SK-N-SH (cell line): ENCODE results near the gene YARS2. TPM values are rescaled to one million over a fixed set of nuclear protein-coding genes. Genes with fewer than 3 reads are reported as not detected.

Experiments used
- CTCF ChIA-PET: fragments of 300-600, 350-600 bp; formaldehyde crosslinking; extraction: SDS; loops from one replicate; lab custom pipeline; 2021; lab: Yijun Ruan, JAX
- POLR2A ChIA-PET: fragments of 350-600 bp; sonication (Branson Sonifier 250); formaldehyde crosslinking; extraction: SDS; loops from one replicate; lab custom pipeline; 2020; ENCODE audit warnings: antibody characterized with exemption, inconsistent platforms; lab: Yijun Ruan, JAX
- DNase-seq: peaks from one replicate; pipeline ENCODE4 v3.0.0; 2012
- H2AFZ ChIP-seq: fragments of 200-600 bp; sonication (generic); 2 replicates; pipeline ENCODE4 v1.8.1; 2016; ENCODE audit warnings: antibody characterized with exemption, mild to moderate bottlenecking, low read depth
- H3F3A ChIP-seq: fragments of 200-600 bp; sonication (generic); replicated peaks from 2 replicates; pipeline ENCODE3; 2016; ENCODE audit warnings: antibody characterized with exemption, mild to moderate bottlenecking; ENCODE audit not compliant: insufficient read depth
- H3K27ac ChIP-seq, 2 experiments: fragments of 200-500 bp in 1 of 2; fragments of 200-600 bp in 1 of 2; sonication (Bioruptor generic) in 1 of 2; sonication (generic), shearing (Covaris generic) in 1 of 2; 2 replicates each; pipeline versions ENCODE4 v1.5.1 to v1.6.1; 2014 to 2016; ENCODE audit warnings: low read depth in 2 of 2, inconsistent platforms in 1 of 2, low read length in 1 of 2, mild to moderate bottlenecking in 1 of 2, mixed read lengths in 1 of 2
- H3K27me3 ChIP-seq: fragments of 200-600 bp; sonication (generic), shearing (Covaris generic); 2 replicates; pipeline ENCODE4 v1.6.1; 2016; ENCODE audit warnings: mixed run types; ENCODE audit not compliant: insufficient read depth
- H3K36me3 ChIP-seq, 2 experiments: fragments of 200-500 bp in 1 of 2; fragments of 200-600 bp in 1 of 2; sonication (Bioruptor generic) in 1 of 2; sonication (generic) in 1 of 2; replicated peaks in 1 of 2; 2 replicates each; pipeline versions ENCODE3 to v1.5.1; 2014 to 2016; ENCODE audit warnings: low read length in 1 of 2, mild to moderate bottlenecking in 1 of 2; ENCODE audit not compliant: insufficient read depth in 2 of 2, control insufficient read depth in 1 of 2
- H3K4me1 ChIP-seq, 2 experiments: fragments of 200-500 bp in 1 of 2; fragments of 200-600 bp in 1 of 2; sonication (Bioruptor generic) in 1 of 2; sonication (generic), shearing (Covaris generic) in 1 of 2; 2 replicates each; pipeline versions ENCODE4 v1.5.1 to v1.6.1; 2014 to 2016; ENCODE audit warnings: low read depth in 1 of 2, low read length in 1 of 2, mixed run types in 1 of 2; ENCODE audit not compliant: insufficient read depth in 2 of 2, control insufficient read depth in 1 of 2
- H3K4me2 ChIP-seq: fragments of 200-600 bp; sonication (generic), shearing (Covaris generic); 2 replicates; pipeline ENCODE4 v1.6.1; 2017; ENCODE audit warnings: mixed run types
- H3K4me3 ChIP-seq, 2 experiments: fragments of 200-500 bp in 1 of 2; fragments of 200-600 bp in 1 of 2; sonication (Bioruptor generic) in 1 of 2; sonication (generic), shearing (Covaris generic) in 1 of 2; 2 replicates each; pipeline versions ENCODE4 v1.5.1 to v1.8.1; 2014 to 2016; ENCODE audit warnings: low read depth in 2 of 2, inconsistent platforms in 1 of 2, low read length in 1 of 2, mild to moderate bottlenecking in 1 of 2, mixed read lengths in 1 of 2, moderate library complexity in 1 of 2
- H3K79me2 ChIP-seq: fragments of 200-600 bp; sonication (generic); 2 replicates; pipeline ENCODE4 v1.8.1; 2017; ENCODE audit warnings: mild to moderate bottlenecking; ENCODE audit not compliant: insufficient read depth
- H3K9ac ChIP-seq: fragments of 200-600 bp; sonication (generic); 2 replicates; pipeline ENCODE4 v1.6.1; 2017; ENCODE audit warnings: mixed run types
- H3K9me2 ChIP-seq: fragments of 200-600 bp; sonication (generic); 2 replicates; pipeline ENCODE4 v1.6.1; 2017; ENCODE audit warnings: mixed run types
- H3K9me3 ChIP-seq: fragments of 200-600 bp; sonication (generic); 2 replicates; pipeline ENCODE4 v1.6.1; 2017; ENCODE audit warnings: mixed run types, mild to moderate bottlenecking, moderate library complexity
- H4K20me1 ChIP-seq: fragments of 200-600 bp; sonication (generic); 2 replicates; pipeline ENCODE4 v1.6.1; 2017; ENCODE audit warnings: mild to moderate bottlenecking, mixed run types; ENCODE audit not compliant: insufficient read depth
- CHD2 ChIP-seq: fragments of 150-350 bp; IDR thresholded peaks from 2 replicates; pipeline ENCODE4 v1.6.1; 2018; ENCODE audit warnings: low read length; ENCODE audit not compliant: partially characterized antibody
- ELF1 ChIP-seq: IDR thresholded peaks from 2 replicates; pipeline ENCODE4 v1.4.0; 2012
- EP300 ChIP-seq, 2 experiments: IDR thresholded peaks; 2 replicates each; pipeline versions ENCODE4 v1.4.0 to v1.6.1; 2012; ENCODE audit warnings: borderline replicate concordance in 1 of 2, low read depth in 1 of 2, low read length in 1 of 2
- EZH2phosphoT487 ChIP-seq: fragments of 200-600 bp; sonication (generic); IDR thresholded peaks from 2 replicates; pipeline ENCODE4 v1.6.1; 2017; ENCODE audit warnings: low read depth, mixed run types, mild to moderate bottlenecking, antibody characterized with exemption, moderate library complexity, borderline replicate concordance
- FOSL2 ChIP-seq: IDR thresholded peaks from 2 replicates; pipeline ENCODE4 v1.4.0; 2012; ENCODE audit warnings: low read depth, mild to moderate bottlenecking, moderate library complexity, borderline replicate concordance
- FOXJ3 ChIP-seq: sonication (generic); formaldehyde crosslinking; IDR thresholded peaks from 2 replicates; pipeline ENCODE4 v1.5.1; 2020; ENCODE audit warnings: mild to moderate bottlenecking, missing genetic modification reagents
- FOXM1 ChIP-seq: IDR thresholded peaks from 2 replicates; pipeline ENCODE4 v1.4.0; 2012; ENCODE audit warnings: low read depth, mild to moderate bottlenecking
- GATA2 ChIP-seq: sonication (generic); formaldehyde crosslinking; IDR thresholded peaks from 2 replicates; pipeline ENCODE4 v1.5.0; 2020; ENCODE audit warnings: mild to moderate bottlenecking, missing genetic modification reagents
- MEF2A ChIP-seq: IDR thresholded peaks from 2 replicates; pipeline ENCODE4 v1.4.0; 2012; ENCODE audit warnings: low read depth, borderline replicate concordance
- MXI1 ChIP-seq: IDR thresholded peaks from 2 replicates; pipeline ENCODE4 v1.6.1; 2012; ENCODE audit warnings: mild to moderate bottlenecking, low read depth, low read length, improper control_type of control experiment
- NFIC ChIP-seq: IDR thresholded peaks from 2 replicates; pipeline ENCODE4 v1.4.0; 2012; ENCODE audit warnings: borderline replicate concordance
- NRF1 ChIP-seq: IDR thresholded peaks from 2 replicates; pipeline ENCODE4 v1.6.1; 2012; ENCODE audit warnings: low read depth, mild to moderate bottlenecking, low read length
- POLR2AphosphoS5 ChIP-seq: IDR thresholded peaks from 2 replicates; pipeline ENCODE4 v1.6.1; 2012; ENCODE audit warnings: low read depth, low read length
- RAD21 ChIP-seq: IDR thresholded peaks from 2 replicates; pipeline ENCODE4 v1.6.1; 2012; ENCODE audit warnings: mild to moderate bottlenecking, low read length
- RCOR1 ChIP-seq: fragments of 150-350 bp; IDR thresholded peaks from 2 replicates; pipeline ENCODE4 v1.6.1; 2017; ENCODE audit warnings: antibody characterized with exemption, low read length
- RXRA ChIP-seq: IDR thresholded peaks from 2 replicates; pipeline ENCODE4 v1.4.0; 2012; ENCODE audit warnings: low read depth, mild to moderate bottlenecking, borderline replicate concordance
- SIN3A ChIP-seq: IDR thresholded peaks from 2 replicates; pipeline ENCODE4 v1.6.1; 2012; ENCODE audit warnings: low read depth, mild to moderate bottlenecking, low read length, moderate library complexity, borderline replicate concordance
- SMC3 ChIP-seq: IDR thresholded peaks from 2 replicates; pipeline ENCODE4 v1.6.1; 2012; ENCODE audit warnings: low read depth, low read length, improper control_type of control experiment
- TAF1 ChIP-seq: IDR thresholded peaks from 2 replicates; pipeline ENCODE4 v1.6.1; 2012; ENCODE audit warnings: low read depth, mild to moderate bottlenecking, low read length, moderate library complexity, borderline replicate concordance
- YY1 ChIP-seq: IDR thresholded peaks from 2 replicates; pipeline ENCODE4 v1.4.0; 2012; ENCODE audit warnings: low read depth, mild to moderate bottlenecking
- WGBS: methylation state at CpG from one replicate; pipeline ENCODE4 v1.1.6; 2017; ENCODE audit warnings: low lambda C conversion rate; 5-methylcytosine and 5-hydroxymethylcytosine counted together
- polyA plus RNA-seq, 3 experiments: library from polyadenylated mRNA; depleted of rRNA; stranded (reverse); fragments of >200 nt; gene quantifications; 2 replicates each; pipeline ENCODE4 v1.2.3, GENCODE V29; 2012
- TF ChIP-seq, protein P1 (sequence below): IDR thresholded peaks from 2 replicates; pipeline ENCODE4 v1.4.0; 2012; ENCODE audit warnings: low read depth, borderline replicate concordance
- TF ChIP-seq, protein P2 (sequence below): IDR thresholded peaks from 2 replicates; pipeline ENCODE4; 2012
- TF ChIP-seq, protein P3 (sequence below): IDR thresholded peaks from 2 replicates; pipeline ENCODE4 v1.4.0; 2012; ENCODE audit warnings: low read depth, borderline replicate concordance

The YARS2 gene
- polyA plus RNA-seq, 1 of the 3 experiments (the other 2 are of a cell fraction) = 14.3 TPM

DNA sequence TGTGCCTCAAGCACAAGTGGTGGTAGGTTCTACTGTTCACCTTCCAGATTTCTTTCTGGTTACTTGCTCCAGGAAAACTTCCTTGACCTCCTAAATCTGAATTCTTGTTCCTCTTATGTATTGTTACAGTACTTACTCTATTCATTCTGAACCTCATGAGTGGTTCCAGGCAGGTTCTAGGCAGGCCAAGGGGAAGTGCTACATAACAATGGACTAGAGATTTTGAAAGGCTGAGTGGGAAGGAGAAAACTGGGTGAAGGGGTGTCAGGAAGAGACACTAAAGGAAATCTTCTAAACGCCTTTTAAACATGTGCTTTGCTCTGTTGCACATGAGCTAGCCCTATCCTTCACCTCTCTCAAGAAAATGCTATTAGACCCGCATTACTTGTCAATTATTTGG, 1.6 kb downstream of the YARS2 start:
- H3K4me3 ChIP-seq = peak overlapping the region; percentile 87 to 97
- CTCF ChIA-PET = interaction anchor here (0.7 to 4.8 kb wide), 18 partner anchors 9 to 1101 kb away, joined by 3 to 150 read pairs (median 8); partner anchors contain the start of genes DNM1L and FGD4
- WGBS = 48% methylated on average over 2 of the region's 2 CpGs

DNA sequence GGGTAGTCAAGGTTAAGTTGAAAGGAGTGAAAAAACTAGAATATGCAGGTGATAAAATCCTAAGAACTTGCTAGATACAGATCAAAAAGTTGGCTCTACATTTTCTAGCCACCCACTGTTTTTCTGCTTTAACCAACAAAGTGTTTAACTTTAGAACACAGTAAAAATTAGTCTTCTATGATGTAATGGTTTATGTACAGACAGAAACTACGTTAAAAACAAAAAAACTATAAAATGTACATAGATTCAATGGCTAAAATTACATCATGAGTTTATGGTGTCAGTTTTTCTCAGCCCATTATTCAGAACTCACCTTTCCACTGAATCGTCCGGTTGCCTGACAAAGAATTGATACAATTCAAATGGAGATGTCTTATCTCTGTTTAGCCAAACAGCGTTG, 2.1 kb downstream of the YARS2 start:
- CTCF ChIA-PET = interaction anchor here (1.2 to 3.6 kb wide), 5 partner anchors 9 to 91 kb away, joined by 3 to 28 read pairs (median 26); partner anchors contain the start of gene DNM1L
- Histone ChIP-seq H3K27me3 (no peaks in the 10 kb centered on the region), H3K9ac (peak overlapping the region; percentile 94), H3K4me3 (peak overlapping the region; percentile 87 to 97; a peak in 2 of 4 replicates), H3K9me3 (no peaks in the 10 kb centered on the region), H4K20me1 (no peaks in the 10 kb centered on the region), H3K79me2 (peaks cover 29% of the 10 kb centered on the region), H3F3A (peaks cover 10% of the 10 kb centered on the region), H3K9me2 (no peaks in the 10 kb centered on the region), H3K4me2 (peak overlapping the region; percentile 87), H3K27ac (no peak overlapping the region), H3K36me3 (peaks cover 35 to 44% of the 10 kb centered on the region in 2 experiments), H2AFZ (no peak overlapping the region), H3K4me1 (peaks cover 9 to 12% of the 10 kb centered on the region in 2 experiments; a peak in 1 of 4 replicates)
- no peak for DNase-seq
- 81% methylated on average over 4 of the region's 4 CpGs for WGBS
- POLR2A ChIA-PET = no interaction called here
- TF ChIP-seq, protein P1, sequence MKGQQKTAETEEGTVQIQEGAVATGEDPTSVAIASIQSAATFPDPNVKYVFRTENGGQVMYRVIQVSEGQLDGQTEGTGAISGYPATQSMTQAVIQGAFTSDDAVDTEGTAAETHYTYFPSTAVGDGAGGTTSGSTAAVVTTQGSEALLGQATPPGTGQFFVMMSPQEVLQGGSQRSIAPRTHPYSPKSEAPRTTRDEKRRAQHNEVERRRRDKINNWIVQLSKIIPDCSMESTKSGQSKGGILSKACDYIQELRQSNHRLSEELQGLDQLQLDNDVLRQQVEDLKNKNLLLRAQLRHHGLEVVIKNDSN = no peak
- no peak for TF ChIP-seq NRF1
- TF ChIP-seq POLR2AphosphoS5 = no peak
- TF ChIP-seq MXI1 = no peak
- TF ChIP-seq SMC3 = no peak
- no peak for TF ChIP-seq TAF1
- TF ChIP-seq RAD21 = no peak
- no peak for TF ChIP-seq EZH2phosphoT487
- no peak for TF ChIP-seq RCOR1
- no peak for TF ChIP-seq RXRA
- TF ChIP-seq EP300 (IDR thresholded peaks at IDR 0.05; ENCODE audit: borderline replicate concordance in 1 of 2, low read depth in 1 of 2, low read length in 1 of 2) = no peak
- no peak for TF ChIP-seq FOXM1
- TF ChIP-seq YY1 = no peak

More for the DNA sequence above, 1.6 kb downstream of the YARS2 start:
- Histone ChIP-seq H2AFZ (no peak overlapping the region), H3K79me2 (peaks cover 29% of the 10 kb centered on the region), H3K4me2 (peak overlapping the region; percentile 87), H3K9ac (peak overlapping the region; percentile 94), H3K9me3 (no peaks in the 10 kb centered on the region), H3F3A (peaks cover 6% of the 10 kb centered on the region), H3K36me3 (peaks cover 30 to 39% of the 10 kb centered on the region in 2 experiments)
- no peak for DNase-seq
- TF ChIP-seq CHD2 (no peak), MEF2A (no peak), FOXJ3 (CRISPR knock-in tag) (no peak), SIN3A (no peak), ELF1 (no peak), FOSL2 (no peak), NFIC (no peak), SMC3 (no peak), RXRA (no peak), GATA2 (no peak), POLR2AphosphoS5 (no peak)
- TF ChIP-seq, protein P2, sequence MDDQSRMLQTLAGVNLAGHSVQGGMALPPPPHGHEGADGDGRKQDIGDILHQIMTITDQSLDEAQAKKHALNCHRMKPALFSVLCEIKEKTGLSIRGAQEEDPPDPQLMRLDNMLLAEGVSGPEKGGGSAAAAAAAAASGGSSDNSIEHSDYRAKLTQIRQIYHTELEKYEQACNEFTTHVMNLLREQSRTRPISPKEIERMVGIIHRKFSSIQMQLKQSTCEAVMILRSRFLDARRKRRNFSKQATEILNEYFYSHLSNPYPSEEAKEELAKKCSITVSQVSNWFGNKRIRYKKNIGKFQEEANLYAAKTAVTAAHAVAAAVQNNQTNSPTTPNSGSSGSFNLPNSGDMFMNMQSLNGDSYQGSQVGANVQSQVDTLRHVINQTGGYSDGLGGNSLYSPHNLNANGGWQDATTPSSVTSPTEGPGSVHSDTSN = no peak
- TF ChIP-seq, protein P1 = no peak
- TF ChIP-seq, protein P3, sequence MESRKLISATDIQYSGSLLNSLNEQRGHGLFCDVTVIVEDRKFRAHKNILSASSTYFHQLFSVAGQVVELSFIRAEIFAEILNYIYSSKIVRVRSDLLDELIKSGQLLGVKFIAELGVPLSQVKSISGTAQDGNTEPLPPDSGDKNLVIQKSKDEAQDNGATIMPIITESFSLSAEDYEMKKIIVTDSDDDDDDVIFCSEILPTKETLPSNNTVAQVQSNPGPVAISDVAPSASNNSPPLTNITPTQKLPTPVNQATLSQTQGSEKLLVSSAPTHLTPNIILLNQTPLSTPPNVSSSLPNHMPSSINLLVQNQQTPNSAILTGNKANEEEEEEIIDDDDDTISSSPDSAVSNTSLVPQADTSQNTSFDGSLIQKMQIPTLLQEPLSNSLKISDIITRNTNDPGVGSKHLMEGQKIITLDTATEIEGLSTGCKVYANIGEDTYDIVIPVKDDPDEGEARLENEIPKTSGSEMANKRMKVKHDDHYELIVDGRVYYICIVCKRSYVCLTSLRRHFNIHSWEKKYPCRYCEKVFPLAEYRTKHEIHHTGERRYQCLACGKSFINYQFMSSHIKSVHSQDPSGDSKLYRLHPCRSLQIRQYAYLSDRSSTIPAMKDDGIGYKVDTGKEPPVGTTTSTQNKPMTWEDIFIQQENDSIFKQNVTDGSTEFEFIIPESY = no peak
- TF ChIP-seq, all 33 proteins: peak for 0
- POLR2A ChIA-PET = interaction anchor here (0.9 to 1.1 kb wide), 2 partner anchors 68 to 142 kb away, joined by 3 to 4 read pairs; partner anchors contain the start of gene PKP2
- no peaks in the 10 kb centered on the region for H4K20me1 ChIP-seq
- H3K27ac ChIP-seq = peak overlapping the region in 1 of 2 experiments; percentile 82; a peak in 2 of 4 replicates
- H3K4me1 ChIP-seq = peaks cover 9 to 12% of the 10 kb centered on the region in 2 experiments; a peak in 1 of 4 replicates
- H3K27me3 ChIP-seq = no peaks in the 10 kb centered on the region
- no peaks in the 10 kb centered on the region for H3K9me2 ChIP-seq
